ENCODE data around the gene HDAC4.

Gene HDAC4

DNA sequence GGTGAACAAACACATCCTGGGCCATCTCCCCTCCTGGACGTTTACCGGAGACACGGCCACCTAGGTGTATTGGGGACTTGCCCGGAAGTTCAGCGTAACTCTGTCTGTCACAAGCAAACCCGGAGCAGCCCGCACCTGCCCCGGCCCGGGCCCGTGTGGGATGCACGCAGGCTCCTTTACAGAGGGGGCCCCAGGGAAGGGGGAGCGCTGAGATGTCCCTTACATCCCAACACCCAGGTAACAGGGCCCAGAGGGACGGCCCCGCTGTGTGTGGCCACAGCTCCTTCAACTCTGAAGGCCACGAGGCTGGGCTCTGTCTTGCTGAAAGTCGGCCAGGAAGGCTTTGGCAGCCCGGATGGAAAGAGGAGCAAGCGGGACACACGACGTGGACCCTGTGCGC is 340.1 kb downstream of the HDAC4 start:
- no peak for DNase-seq (ENCODE audit: low read depth in 1 of 2, low spot score in 1 of 2)

DNA sequence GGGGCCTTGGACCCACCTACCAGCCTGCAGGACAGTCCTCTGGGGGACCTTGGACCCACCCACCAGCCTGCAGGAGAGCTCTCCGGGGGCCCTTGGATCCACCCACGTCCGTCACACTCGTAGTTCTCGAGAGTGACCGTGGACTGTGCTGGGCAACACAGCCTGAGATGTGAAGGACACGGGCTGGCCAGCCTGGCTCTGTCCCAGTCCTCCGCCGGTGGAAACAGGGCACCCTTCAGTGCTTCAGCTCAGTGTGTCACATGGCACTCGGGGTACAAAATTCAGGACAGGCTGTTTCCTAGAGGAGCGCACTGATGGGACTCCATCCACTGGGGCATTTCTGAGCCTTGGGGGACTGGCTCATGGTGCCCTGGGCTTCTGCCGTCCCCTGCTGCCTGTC is 341.0 kb downstream of the HDAC4 start:
- DNase-seq (ENCODE audit: low read depth in 1 of 2, low spot score in 1 of 2) = no peak

DNA sequence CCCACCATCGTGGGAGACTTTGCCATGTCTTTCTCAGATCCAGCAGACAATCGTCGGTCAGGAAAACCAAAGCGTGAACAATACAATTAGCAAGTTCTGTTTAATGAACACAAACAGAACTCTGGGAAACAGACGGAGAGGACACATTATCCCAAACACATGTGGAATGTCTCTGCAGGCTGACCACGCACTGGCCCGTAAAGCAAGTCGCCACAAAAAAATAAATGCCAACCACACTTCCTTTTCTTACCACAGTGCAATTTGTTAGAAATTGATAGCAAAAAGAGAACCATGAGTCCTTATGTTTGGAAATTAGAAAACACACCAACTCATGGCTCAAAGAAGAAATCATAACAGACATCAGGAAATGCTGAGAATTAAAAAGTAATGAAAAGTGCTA is 342.1 kb downstream of the HDAC4 start:
- no peak for DNase-seq (ENCODE audit: low read depth in 1 of 2, low spot score in 1 of 2)

DNA sequence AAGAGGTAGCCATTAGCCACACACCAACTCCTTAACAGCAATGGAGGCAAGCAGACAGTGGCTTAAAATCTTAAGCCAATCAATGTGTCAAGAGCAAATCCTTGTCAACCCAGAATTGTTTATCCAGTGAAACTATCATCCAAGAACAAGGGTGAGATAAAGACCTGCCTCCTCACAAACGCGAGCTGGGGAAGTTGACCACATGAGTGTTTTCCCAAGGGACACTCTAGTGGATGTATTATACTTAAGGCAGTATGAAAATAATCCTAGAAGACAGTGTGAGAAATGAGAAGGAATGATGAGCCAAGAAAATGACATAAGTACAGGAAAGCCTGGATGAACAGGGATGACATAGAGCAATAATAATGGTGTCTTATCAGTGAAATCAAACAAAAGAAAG is 343.3 kb downstream of the HDAC4 start:
- DNase-seq (ENCODE audit: low read depth in 1 of 2, low spot score in 1 of 2) = no peak

DNA sequence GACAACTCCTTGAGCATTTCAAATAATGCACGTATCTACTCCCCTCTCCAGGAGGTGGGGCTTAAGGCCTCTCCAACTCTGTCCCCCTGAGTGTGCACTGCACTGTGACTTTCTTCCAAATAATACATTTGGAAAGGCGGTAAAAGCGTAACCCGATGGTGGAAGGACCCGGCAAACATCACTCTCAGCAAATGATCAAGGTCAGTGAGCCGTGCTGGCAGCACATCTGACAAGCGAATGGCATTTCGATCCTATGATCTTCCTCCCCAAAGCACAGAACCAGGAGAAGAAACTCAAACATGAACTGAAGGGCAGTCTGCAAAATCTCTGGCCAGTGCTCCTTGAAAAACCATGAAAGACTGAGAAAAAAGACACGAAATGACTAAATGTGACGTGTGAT is 344.2 kb downstream of the HDAC4 start:
- DNase-seq (ENCODE audit: low read depth in 1 of 2, low spot score in 1 of 2) = no peak

DNA sequence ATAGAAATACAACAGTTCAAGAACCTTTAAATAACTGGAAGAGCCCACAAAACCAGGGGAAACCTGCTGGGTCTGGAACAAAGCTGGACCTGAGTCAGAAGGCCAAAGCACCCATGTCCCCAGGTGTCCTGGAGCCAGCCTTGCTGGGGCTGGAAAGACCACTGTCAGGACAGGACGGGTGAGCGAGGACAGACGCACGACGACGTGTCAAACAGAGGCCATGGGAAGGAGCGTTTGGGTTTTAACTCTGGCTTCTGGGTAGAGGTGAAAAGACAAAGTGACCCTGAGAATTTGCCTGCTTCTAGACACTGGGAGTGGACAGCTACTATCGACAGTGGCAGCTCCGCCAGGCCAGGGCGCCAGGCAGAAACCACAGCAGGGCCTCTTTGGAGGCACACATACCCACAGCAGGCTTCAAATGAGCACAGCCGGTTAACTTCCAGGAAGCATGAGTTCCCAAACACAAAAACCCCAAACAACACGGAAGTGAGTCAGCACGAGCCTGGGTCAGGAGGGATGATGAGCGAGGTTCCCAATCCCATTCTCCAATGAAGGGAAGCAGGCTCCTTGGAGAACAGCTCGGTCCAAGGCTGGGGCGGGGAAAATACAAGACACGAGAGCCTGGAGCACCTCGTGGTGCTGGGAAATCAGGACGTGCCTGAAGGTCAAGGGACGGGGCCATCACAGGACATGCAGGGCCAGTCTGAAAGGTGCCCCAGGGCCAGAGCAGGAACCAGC is 344.9 kb downstream of the HDAC4 start:
- no peak for DNase-seq (ENCODE audit: low read depth in 1 of 2, low spot score in 1 of 2)

DNA sequence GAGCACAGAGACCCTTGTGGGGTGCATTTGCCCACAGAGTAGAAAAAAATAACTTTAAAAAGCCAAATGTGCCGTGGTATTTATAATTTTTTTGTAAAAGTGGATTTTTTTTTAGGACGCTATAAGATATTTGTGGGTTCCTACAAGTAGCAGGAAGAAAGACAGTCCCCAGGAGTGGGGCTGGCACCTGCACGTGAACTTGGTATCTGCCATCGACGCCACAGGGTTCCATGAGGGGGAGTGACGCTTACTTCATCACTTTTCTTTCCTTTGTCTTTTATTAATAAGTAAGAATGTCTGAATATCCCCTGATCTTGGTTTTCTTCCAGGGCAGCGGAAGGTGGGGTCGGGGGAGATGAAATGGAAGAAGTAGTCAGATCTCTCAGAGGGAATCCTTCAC is 345.9 kb downstream of the HDAC4 start:
- DNase-seq (ENCODE audit: low read depth in 1 of 2, low spot score in 1 of 2) = no peak

DNA sequence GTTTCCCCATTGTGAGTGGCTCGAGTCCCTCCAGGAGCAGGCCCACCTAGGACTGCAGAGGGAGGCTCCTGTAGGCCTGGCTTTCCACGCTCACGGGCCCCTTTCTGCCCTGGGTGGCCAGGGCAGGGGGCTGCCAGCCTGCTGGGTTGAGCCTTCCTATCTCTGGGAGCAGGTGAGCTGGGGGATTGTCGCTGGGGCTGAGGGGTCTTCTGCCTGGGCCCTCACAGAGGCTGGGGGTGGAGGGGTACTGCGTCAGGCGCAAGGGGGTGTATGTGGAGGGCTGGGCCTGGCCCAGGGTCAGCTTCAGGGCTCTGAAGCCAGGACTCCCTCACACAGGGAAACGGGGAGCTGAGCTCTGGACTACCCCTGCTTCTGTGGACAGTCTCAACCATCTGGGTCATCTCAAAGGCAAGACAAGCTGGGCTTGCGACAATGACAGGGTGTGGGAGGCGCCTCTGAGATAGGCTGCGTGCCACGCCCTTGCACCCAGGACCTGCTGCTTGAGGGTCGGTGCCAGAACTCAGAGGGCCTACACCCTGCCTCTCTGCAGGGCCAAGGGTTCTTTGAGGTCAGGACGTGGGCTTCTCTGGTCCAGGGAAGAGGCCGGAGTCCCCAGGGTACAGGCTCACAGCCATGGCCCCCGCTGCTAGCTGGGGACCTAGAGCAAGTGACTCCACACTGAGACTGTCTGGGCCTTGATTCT is 346.9 kb downstream of the HDAC4 start:
- DNase-seq (ENCODE audit: low read depth in 1 of 2, low spot score in 1 of 2) = no peak

DNA sequence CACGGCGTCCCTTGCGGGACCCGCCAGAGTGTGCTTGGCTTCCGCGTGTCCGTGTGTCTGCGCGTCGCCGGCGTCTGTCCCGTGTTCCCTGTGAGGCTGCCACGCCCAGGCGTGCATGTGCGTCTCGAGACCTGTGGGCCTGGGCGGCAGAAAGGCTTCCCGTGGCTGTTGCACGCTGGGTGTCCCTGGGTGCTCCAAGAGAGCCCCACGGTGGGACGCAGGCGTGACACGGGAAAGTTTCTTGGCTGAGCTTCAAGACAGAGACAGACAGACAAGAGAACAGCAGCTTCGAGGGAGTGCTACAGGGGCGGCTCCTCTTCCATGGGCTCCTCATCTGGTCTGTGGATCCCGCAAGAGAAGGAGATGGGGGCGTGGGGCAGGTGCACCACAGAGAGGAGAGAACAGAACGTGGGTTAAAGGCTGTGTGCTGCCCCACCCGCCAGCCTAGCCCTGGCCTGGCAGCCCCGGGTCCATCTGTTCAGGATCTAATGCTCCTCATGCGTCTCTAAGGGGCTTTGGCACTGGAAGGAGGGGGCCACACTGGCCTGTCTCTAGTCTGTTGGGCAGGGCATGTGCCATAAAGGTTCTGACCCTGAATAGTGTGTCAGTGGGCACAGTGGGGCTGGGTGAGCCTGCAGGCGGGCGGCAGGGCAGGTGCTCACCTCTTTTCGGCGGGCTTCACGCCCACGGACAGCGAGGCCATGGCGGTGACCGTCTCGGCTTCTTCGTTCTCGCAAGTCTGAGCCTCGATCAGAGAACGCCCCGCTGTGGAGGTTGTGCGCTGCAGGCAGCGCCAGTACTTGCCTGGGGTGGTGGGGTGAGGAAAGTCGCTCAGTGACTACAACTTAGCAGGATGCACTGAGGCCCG is 347.8 kb downstream of the HDAC4 start:
- DNase-seq (ENCODE audit: low read depth in 1 of 2, low spot score in 1 of 2) = no peak

DNA sequence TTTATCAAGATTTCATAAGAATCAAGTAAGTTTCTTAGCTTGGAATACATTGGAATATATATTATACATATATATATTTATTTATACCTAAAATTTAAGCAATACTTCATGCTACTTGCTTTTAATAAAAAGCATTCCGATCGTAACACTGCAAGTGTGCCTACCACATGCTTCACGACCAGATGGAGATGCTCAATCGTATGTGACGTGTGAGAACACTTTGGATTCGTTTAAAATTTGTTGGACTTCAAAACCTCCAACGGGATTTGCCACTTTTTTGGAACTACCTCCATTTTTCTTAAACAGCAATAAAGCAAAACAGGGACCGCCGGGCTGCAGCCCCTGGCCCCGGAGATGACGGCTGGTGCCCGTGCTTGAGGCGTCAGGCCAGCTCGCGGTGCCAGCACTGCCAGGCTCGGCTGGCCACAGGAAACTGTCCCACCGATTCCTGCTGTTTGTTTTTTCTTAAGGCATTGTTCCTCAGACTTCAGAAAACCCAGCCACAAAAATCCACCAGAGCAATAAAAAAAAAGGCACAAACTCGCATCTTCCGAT is 348.9 kb downstream of the HDAC4 start:
- no peak for DNase-seq (ENCODE audit: low read depth in 1 of 2, low spot score in 1 of 2)

DNA sequence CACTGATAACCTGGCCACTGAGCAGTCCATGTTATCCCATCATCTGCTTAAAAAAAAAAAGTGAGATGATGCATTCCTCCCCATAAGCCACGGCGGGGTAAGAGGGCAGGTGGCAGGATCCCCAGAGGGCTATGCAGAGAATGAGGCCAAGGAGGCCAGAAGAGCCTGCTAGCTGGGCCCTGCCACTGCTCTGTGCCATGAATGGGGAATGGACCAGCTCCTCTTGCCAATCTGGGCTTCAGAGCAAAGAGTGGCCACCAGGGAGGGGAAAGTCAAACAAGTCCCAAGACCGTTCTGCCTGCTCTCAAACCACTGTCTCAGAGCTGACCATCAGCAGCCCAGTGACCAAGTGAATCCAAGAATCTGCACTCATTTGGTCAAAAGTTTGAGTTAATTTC is 350.6 kb downstream of the HDAC4 start:
- DNase-seq (ENCODE audit: low read depth in 1 of 2, low spot score in 1 of 2) = no peak

DNA sequence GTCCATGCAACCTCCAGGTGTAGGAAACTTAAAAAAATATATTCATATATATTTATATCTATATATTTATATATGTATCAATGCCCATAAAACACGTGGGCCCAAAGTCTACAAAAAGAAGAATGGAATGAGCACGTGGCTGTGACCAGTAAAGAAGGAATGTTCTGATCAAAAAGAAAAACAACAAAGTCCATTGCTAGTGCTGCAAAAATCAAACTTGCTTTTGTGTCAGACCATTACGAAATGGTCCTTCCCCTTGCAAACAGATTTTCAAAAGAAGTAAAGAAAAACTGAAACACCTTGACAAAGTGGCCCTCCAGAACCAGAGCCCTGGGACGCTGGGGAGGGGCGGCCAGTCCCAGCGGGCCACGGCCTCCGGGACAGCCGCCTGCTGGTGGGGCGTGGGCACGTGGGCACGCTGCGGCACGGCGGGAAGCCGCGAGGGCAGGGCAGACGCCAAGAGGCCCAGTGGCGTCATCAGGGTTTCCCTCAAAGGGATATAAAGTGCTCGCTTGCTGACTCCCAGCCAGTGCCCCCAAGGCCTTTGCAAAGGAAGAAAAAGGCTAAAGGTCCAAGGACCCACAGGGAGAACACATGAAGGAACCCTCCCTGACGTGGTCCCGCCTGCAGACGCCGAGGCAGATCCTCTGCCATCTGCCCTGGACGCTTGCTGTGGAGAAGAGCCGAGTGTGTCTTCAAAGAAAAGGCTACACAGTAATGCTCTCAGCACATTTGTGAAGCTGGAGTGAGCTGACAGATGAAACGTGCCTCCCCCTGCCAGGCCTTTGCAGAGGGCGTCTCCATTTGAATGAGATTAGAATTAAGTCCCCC is 351.2 kb downstream of the HDAC4 start:
- no peak for DNase-seq (ENCODE audit: low read depth in 1 of 2, low spot score in 1 of 2)

DNA sequence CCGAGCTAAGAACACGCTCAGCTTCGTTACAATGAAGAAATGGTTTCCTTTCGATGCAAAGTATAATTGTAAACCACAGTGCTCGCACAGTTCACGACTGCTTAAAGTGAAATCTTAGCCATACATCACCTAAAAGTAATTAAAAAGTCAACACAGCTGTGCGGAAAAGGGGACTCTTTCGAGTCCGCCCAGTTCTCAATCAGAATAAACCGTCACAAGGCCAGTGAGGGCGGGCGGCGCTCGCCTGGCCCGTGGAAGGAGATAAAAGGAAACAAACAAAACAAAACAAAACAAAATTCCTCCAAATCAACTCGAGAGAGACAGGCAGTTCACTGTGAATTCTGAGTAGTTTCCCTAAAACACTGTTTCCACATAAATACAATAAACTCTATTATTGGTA is 352.1 kb downstream of the HDAC4 start:
- DNase-seq (ENCODE audit: low read depth in 1 of 2, low spot score in 1 of 2) = no peak

DNA sequence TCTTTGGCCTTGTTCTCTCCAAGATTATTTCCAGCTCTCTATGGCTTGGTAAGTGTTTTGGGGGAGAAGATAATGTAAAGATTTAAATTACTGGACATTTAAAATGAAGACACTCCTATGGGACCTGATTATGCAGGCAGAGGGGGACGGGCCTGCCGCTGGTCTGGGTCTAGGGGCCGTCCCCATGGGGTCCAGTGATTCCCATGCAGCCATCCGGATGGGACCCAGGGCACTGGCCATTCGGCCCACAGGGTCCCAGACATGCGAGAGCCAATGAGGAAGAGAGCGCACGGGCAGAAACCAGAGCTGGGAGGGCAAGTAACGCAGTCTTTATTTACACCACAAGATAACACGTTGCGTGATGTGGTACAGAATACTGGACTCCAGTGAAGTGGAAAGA is 353.0 kb downstream of the HDAC4 start:
- no peak for DNase-seq (ENCODE audit: low read depth in 1 of 2, low spot score in 1 of 2)

DNA sequence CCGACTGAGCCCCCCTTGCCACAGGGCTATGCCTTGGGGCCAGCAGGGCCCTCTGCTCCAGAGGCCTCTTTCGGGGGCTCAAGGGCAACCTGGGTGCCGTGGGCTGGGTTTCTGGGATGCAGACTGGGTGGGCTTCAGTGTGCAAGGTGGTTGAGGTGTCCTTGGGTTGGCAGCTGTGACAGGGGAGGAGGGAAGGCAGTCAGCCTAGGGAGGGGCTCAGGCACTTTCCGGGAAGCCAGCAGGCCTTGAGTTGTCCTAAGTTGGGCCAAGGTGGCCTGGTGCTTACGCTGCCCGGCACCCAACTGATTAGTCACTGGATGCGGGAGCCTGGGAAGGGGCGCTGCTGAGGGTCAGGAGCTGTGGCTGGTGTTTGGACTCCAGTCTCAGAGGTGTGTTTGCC is 353.4 kb downstream of the HDAC4 start:
- no peak for DNase-seq (ENCODE audit: low read depth in 1 of 2, low spot score in 1 of 2)

DNA sequence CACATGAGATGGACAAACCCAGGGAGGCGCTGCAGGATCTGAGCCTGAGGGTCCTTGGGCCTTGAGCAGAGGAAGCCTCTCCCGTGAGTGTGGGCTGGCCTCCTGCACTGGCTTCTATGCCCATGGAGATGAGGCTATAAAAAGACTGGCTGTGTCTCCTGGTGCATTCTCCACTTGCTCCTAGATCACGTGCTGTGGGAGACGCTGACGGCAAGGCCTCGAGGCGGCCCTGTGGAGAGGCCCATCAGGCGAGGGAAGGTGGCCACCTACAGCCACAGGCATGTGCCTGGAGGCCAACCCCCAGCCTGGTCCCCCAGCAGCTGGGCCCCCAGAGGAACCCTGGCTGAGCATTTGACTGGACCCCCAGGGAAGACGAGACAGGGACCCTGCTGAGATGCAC is 354.0 kb downstream of the HDAC4 start:
- no peak for DNase-seq (ENCODE audit: low read depth in 1 of 2, low spot score in 1 of 2)

DNA sequence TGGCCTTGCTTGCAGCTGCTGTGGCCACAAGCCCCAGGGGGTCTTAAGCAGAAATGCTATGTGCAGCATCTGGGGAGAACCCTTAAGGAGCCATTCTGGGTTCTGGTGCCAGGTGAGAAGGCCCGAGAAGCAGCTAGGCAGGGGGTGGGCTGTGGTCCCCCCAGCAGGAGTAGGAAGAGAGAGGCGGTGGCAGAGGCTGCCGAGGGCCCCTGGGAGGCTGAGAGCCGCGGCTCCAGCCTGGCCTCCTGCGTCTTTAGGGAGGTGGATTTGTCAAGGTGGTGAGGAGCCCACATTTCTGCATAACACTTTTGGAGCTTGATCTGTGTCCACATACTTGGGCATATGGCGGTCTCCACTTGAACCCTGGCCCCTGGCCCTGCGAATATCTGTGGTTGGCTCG is 356.5 kb downstream of the HDAC4 start:
- no peak for DNase-seq (ENCODE audit: low read depth in 1 of 2, low spot score in 1 of 2)

DNA sequence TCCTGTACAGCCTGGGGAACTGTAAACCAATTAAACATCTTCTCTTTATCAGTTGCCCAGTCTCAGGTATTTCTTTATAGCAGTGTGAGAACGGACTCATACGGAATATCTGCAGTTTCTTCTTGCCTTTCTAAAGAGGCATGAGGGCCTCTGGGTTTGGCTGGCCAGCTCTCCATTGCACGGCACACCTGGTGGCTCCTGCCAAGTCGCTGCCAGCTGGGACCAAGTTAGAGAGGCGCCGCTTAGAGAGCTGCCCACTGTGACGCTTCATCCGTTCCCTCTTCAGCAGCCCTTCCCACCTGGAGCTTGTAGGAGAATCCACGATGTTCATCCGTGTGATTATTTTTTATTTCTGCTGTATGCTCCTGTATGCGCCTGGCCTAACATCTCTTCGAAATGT is 357.5 kb downstream of the HDAC4 start:
- no peak for DNase-seq (ENCODE audit: low read depth in 1 of 2, low spot score in 1 of 2)

DNA sequence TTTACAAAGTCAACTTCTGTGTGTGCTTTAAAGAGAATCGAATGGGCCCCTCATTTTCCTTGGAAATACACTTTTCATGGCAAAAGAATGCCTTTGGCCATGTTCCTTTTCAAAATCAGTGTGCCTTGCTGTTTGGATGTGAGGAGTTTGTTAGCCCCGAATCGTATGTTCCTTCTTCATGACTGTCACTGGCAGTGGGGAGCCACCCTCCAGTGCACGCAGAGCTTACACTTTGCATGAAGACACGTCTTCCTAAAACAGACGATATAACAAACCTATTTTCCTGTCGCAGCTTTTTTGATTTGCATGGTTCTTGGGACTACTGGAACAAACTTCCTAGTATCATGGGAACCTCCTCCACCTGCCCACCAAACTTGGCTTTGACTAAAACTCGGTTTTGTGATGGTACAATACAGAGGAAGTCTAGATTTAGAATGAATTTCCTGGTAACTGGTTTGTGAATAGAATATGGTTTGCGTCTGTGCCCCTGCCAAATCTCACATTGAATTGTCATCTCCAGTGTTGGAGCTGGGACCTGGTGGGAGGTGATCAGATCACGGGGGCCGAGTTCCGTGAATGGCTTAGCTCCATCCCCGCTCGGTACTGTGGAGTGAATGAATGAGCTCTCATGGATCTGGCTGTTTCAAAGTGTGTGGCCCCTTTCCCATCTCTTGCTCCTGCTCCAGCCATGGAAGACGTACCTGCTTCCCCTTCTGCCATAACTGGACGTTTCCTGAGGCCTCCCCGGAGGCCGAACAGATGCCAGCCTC is 358.1 kb downstream of the HDAC4 start:
- no peak for DNase-seq (ENCODE audit: low read depth in 1 of 2, low spot score in 1 of 2)

DNA sequence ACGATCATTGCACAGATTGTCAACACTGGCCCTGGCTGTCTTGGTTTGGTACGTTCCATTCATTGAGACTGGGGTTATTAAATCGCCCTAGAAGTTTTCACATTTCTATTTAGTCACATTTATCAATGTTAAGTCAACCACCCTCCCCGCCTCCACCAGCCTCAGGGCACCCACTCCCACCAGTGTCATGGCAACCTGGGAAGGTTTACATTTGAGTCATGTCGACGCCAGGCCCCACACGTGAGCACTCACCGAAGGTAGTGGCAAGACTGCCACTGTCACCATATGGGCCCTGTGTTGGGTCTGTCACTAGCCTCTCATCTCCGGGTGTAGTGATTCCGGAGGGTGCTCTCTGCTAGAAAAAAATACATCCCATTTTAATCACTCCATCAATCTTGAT is 358.8 kb downstream of the HDAC4 start:
- DNase-seq (ENCODE audit: low read depth in 1 of 2, low spot score in 1 of 2) = no peak

All from activated T-helper 1 cell treated with anti-CD3 and anti-CD28 coated beads, Interleukin-2, amount 50 U/mL, for 16 hours (primary cell).